ENCODE data around the gene SMAD4. TPM values are rescaled to one million over a fixed set of nuclear protein-coding genes. Genes with fewer than 3 reads are reported as not detected.

SMAD4 gene
- total RNA-seq, 1 donor from 2014 or later: 121 TPM

DNA sequence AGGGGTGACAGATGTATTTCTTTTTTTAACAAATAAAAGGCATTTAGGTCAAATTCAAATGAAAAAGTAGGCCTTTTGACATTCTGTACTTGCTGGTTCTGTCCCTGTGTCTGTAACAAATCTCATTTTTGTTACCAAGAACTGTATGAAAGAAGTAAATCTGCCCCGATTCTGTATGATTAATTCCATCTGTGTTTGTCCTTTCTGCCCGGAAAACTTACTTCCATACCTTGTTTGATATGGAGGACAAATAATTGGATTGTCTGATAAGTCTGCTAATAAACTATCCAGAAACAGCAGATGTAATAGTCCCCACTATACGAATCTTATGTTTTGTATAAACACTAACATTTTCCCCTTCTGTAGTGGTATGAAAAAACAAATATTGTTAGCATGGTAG is 97.7 kb downstream of the SMAD4 start:
- no peaks in the 10 kb centered on the region for H3K36me3 Mint-ChIP-seq (ENCODE audit: unreplicated experiment)
- no peaks in the 10 kb centered on the region for H3K27me3 Mint-ChIP-seq (ENCODE audit: unreplicated experiment)
- H3K4me3 Mint-ChIP-seq (ENCODE audit: unreplicated experiment): no peak overlapping the region
- H3K4me1 Mint-ChIP-seq (ENCODE audit: low read depth, unreplicated experiment): peaks cover 4% of the 10 kb centered on the region
- TF ChIP-seq, protein P1, sequence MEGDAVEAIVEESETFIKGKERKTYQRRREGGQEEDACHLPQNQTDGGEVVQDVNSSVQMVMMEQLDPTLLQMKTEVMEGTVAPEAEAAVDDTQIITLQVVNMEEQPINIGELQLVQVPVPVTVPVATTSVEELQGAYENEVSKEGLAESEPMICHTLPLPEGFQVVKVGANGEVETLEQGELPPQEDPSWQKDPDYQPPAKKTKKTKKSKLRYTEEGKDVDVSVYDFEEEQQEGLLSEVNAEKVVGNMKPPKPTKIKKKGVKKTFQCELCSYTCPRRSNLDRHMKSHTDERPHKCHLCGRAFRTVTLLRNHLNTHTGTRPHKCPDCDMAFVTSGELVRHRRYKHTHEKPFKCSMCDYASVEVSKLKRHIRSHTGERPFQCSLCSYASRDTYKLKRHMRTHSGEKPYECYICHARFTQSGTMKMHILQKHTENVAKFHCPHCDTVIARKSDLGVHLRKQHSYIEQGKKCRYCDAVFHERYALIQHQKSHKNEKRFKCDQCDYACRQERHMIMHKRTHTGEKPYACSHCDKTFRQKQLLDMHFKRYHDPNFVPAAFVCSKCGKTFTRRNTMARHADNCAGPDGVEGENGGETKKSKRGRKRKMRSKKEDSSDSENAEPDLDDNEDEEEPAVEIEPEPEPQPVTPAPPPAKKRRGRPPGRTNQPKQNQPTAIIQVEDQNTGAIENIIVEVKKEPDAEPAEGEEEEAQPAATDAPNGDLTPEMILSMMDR (IDR thresholded peaks at IDR 0.05; ENCODE audit: partially characterized antibody, unreplicated experiment): no peak
- no peak for DNase-seq
- H3K9me3 Mint-ChIP-seq (ENCODE audit: unreplicated experiment): no peaks in the 10 kb centered on the region
- H3K27ac Mint-ChIP-seq (ENCODE audit: unreplicated experiment): no peak overlapping the region

DNA sequence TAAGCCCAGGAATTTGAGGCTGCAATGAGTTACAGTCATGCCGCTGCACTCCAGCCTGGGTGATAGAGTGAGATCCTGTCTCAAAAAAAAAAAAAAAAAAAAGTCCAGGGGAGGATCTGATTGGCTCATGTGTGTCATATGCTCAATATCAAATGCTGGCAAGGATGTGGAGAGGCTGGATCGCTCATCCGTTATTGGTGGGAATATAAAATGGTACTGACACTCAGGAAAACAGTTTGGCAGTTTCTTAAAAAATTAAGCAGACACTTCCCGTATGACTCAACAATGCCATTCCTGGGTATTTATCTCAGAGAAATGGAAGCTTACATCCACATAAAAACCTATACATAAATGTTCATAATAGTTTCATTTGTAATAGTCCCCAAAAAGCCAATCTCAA is 98.5 kb downstream of the SMAD4 start:
- no peaks in the 10 kb centered on the region for H3K27me3 Mint-ChIP-seq (ENCODE audit: unreplicated experiment)
- no peaks in the 10 kb centered on the region for H3K9me3 Mint-ChIP-seq (ENCODE audit: unreplicated experiment)
- TF ChIP-seq, protein P1 (IDR thresholded peaks at IDR 0.05; ENCODE audit: partially characterized antibody, unreplicated experiment): no peak
- H3K27ac Mint-ChIP-seq (ENCODE audit: unreplicated experiment): no peak overlapping the region
- H3K4me3 Mint-ChIP-seq (ENCODE audit: unreplicated experiment): no peak overlapping the region
- H3K4me1 Mint-ChIP-seq (ENCODE audit: low read depth, unreplicated experiment): peaks cover 4% of the 10 kb centered on the region
- no peaks in the 10 kb centered on the region for H3K36me3 Mint-ChIP-seq (ENCODE audit: unreplicated experiment)
- no peak for DNase-seq

- TF ChIP-seq, protein P1 (IDR thresholded peaks at IDR 0.05; ENCODE audit: partially characterized antibody, unreplicated experiment): no peak
- peak; percentile 24 for DNase-seq
- Mint-ChIP-seq H3K36me3 (ENCODE audit: unreplicated experiment) (no peaks in the 10 kb centered on the region), H3K27me3 (ENCODE audit: unreplicated experiment) (no peaks in the 10 kb centered on the region), H3K4me1 (ENCODE audit: low read depth, unreplicated experiment) (peaks cover 4% of the 10 kb centered on the region), H3K4me3 (ENCODE audit: unreplicated experiment) (no peak overlapping the region), H3K27ac (ENCODE audit: unreplicated experiment) (no peak overlapping the region), H3K9me3 (ENCODE audit: unreplicated experiment) (no peaks in the 10 kb centered on the region)
Measured at GRCh38 chr18:51132256-51132935, 102.4 kb downstream of the SMAD4 start.

GRCh38 chr18:51133580-51134160 is 103.7 kb downstream of the SMAD4 start:
- H3K4me1 Mint-ChIP-seq (ENCODE audit: low read depth, unreplicated experiment): peaks cover 4% of the 10 kb centered on the region
- H3K36me3 Mint-ChIP-seq (ENCODE audit: unreplicated experiment): no peaks in the 10 kb centered on the region
- no peak overlapping the region for H3K27ac Mint-ChIP-seq (ENCODE audit: unreplicated experiment)
- H3K9me3 Mint-ChIP-seq (ENCODE audit: unreplicated experiment): no peaks in the 10 kb centered on the region
- no peak overlapping the region for H3K4me3 Mint-ChIP-seq (ENCODE audit: unreplicated experiment)
- DNase-seq: no peak
- TF ChIP-seq, protein P1 (IDR thresholded peaks at IDR 0.05; ENCODE audit: partially characterized antibody, unreplicated experiment): no peak
- H3K27me3 Mint-ChIP-seq (ENCODE audit: unreplicated experiment): no peaks in the 10 kb centered on the region

Other genes with a start within 250 kb of the SMAD4 start
- not detected for gene MRO, start 210.2 kb upstream of the SMAD4 start, total RNA-seq (ENCODE audit: unreplicated experiment)
- 41.9 TPM for gene ME2, start 151.1 kb upstream of the SMAD4 start, total RNA-seq (ENCODE audit: unreplicated experiment)
- gene ELAC1, start 62.2 kb upstream of the SMAD4 start, total RNA-seq (ENCODE audit: unreplicated experiment): 9.2 TPM
- gene MEX3C, start 167.5 kb downstream of the SMAD4 start, total RNA-seq (ENCODE audit: unreplicated experiment): 81.3 TPM